Measurements from ENCODE around the gene RUNDC3A.
"Not testable (repeated sequence)": the region's sequence is repeated elsewhere in the genome, so short reads cannot be mapped to it uniquely, and the experiment has no call there.

Gene RUNDC3A

DNA sequence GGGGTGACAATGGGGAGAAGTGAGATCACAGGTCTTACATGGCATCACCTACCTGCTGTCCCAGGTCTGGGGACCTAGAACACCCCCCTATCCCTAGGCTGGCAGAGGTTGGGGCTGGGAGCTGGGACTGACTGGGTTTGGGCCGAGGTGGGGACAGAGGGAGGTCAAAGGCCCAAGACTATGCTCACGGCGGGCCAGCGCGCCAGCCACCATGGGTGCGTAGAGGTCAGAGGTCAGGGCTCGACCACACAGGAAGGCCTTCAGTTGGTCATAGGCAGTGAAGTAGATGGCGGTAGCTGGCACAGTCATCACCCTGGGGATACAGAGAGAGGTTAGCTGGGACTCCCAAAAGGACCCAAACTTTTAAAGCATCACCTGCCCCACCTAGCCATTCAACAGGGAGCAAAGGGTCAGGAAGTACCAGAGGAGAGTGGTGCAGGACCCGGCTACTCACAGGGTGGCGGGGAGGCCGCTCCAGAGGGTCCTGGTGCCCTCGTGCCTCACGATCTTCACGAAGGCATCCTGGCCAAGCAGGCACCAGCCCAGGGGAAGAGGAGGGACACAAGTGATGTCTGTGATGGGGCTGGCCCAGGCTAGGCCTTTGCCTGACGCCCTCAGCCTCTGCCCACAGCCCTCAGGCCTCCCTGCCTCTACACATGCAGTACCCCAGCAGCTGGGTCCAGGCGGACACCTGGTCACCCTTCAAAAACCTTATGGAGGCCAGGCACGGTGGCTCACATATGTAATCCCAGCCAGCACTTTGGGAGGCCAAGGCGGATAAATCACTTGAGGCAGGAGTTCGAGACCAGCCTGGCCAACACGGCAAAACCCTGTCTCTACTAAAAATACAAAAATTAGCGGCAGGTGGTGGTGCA, 13.1 kb downstream of the RUNDC3A start:
- no peak for DNase-seq

DNA sequence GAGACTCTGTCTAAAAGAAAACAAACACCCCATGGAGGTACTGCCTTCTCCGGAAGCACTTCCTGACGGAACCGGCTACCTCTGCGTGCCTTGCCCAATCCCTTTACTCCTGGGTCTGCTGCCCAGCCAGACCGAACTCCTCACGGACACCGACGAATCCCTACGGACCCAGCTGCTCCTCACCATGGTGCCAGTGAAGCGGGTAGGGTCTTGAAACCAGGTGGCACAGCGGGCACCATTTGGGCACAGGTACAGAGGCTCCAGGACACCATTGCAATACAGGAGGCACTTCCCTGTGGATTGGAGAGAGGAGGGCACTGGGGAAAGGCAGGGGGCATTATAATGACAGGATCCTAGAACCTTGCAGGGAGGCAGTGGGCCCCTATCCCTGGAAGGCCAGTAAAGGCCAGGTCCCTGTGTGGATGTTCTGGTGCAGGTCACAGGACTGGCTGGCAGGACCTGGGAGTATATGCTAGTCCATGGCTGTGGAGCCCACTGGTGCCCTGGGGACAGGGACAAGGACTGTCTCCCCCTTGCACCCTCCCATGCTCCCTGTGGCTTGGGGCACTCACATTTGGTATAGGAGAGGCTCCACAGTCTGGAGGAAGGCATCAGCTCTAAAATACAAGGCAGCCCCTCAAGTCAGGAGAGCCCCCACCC, 14.0 kb downstream of the RUNDC3A start:
- DNase-seq, result no peak

DNA sequence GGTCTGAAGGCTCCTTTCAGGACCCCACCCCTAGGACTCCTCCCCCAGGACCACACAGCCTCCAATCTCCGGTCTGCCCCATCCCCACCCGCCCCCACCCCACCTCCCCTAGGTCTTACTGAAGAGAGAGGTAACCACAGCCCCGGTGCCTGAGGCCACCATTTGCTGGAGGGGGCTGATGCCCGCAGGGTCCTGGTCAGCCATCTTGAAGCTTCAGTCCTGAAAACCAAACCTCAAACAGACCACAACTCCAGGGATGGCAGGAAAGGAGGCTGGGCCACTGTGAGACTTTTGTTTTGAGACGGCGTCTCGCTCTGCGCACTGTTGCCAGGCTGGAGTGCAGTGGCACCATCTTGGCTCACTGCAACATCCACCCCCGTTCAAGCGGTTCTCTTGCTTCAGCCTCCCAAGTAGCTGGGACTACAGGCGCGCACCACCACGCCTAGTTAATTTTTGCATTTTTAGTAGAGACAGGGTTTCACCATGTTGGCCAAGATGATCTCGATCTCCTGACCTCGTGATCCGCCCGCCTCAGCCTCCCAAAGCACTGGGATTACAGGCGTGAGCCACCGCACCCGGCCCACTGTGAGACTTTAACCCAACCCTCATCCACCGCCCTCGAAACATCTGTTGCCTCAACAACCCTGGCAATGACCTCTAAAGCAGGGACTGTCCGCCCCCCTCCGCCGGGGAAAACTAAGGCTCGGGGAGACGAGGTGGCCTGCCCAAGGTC, 15.1 kb downstream of the RUNDC3A start:
- DNase-seq, result no peak

DNA sequence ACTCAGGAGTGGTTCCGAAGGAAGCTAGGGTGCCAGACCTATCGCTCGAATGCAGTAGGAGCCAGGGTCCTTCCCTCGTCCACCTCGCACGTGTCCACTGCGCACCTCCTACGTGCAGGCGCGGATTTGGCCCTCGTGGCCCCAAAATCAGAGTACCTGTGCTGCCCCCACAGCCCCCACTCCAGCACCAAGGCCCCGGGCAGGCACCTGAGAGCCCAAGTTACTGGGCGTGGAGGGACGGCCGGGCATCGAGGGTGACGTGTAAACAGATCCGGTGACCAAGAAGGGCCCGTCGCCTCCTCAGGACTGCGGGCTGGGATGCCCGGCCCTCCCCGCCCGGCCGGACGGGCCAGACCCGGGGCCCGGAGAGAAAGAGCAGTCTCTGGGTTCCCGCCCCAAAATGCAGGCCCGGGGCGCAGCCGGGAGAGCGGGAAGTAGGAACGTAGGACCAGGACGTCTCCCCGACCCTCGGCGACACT, 15.7 kb downstream of the RUNDC3A start:
- DNase-seq, result no peak

DNA sequence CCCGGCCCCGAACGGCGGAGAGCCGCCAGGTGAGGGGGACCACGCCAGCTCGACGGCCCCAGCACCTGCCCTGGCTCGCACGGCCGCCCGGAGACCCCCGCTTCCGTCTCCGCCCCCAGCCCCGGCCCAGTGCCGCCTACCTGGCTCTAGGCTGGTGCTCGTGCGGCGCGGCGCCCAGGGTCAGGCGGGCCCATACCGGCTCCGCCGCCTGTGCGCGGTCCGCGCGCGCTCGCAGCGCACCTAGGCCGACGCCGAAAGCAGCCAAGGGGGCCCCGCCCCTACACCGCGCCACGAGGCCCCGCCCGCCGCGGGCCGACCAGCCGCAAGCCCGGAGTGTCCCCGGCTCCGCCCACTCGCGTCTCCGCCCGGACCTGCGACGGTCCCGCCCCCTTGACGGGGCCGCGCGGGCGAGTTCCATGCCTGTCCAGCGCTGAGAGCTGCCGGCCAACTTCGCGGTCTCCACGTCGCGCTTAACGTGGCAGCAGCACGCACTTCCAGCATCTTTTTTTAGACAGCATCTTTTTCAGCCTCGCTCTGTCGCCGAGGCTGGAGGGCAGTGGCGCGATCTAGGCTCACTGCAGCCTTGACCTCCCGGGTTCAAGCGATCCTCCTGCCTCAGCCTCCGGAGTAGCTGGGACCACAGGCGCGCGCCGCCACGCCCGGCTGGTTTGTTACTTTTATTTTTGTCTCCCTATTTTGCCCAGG, 16.3 kb downstream of the RUNDC3A start, which contains the start of gene SLC25A39:
TSS of gene SLC25A39 (minus strand) at position 253 of the 705 bp plus-strand sequence. CDS start 1,261 bp downstream, outside the sequence.
- peak; percentile 74 to 92 for DNase-seq

DNA sequence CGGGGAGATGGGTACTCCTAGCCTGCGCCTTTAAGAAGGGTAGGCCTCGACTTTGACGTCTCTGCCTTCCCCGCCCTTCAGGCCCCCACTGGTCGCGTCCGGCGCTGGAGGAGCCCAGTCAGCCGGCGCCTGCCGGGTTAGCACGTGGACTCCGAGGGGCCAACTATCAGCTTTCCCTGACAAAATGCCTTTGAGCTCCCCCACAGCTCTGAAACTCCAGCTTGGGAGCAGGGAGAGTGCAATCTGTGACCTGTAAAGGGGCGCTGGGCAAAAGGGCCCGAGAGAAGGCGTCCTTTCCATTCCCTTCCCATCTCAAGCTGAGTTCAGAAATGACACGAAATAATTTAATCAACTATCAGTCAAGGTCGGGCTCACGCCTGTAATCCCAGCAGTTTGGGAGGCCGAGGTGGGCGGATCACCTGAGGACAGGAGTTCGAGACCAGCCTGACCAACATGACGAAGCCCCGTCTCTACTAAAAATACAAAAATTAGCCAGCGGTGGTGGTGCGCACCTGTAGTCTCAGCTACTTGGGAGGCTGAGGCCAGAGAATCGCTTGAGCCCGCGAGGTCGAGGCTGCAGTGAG, 18.6 kb downstream of the RUNDC3A start:
- peak; percentile 58 to 92 for DNase-seq

DNA sequence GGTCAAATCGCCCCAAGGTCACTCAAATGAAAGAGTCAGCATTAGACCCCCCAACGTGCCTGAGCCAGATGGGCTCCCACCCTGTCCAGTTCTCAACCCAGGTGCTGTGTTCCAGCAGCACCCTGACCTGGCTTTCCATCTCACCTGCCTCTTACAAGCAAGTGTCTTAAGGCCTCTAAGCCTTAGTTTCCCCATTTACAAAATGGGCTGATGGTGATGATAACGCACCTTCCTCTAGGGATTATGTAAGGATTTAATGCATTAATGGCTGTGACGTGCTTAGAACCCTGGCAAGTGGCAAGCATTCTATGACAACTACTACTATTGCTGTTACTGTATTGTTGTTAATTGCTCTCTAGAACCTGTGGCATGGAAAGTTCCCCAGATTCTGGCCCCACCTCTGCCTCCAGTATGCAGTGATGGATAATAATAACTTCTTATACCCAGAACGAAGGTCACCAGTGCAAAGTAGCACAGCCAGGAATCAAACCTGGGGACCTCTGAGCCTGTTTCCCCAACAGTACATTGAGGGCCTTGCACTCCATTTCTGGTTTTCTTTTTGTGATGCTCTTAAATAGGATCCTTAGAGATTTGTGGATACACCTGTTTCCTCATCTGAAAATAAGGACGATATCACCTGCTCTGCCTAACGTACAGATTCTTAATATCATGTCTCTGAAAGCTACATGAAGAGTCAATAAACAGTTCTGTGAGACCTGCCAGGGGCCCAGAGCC, 19.5 kb downstream of the RUNDC3A start:
- DNase-seq, result no peak

DNA sequence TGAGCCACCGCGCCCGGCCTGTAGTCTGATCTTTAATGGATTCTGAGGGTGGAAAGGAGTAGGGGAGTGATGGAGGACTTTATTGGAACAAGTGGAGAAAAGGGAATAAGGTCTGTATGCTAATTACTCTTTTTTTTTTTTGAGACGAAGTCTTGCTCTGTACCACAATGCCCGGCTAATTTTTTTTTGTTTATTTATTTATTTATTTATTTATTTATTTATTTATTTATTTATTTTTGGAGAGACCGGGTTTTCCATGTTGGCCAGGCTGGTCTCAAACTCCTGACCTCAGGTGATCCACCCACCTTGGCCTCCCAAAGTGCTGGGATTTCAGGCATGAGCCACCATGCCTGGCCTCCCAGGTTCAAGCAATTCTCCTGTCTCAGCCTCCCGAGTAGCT, 21.1 kb downstream of the RUNDC3A start:
- not testable (repeated sequence) for DNase-seq

DNA sequence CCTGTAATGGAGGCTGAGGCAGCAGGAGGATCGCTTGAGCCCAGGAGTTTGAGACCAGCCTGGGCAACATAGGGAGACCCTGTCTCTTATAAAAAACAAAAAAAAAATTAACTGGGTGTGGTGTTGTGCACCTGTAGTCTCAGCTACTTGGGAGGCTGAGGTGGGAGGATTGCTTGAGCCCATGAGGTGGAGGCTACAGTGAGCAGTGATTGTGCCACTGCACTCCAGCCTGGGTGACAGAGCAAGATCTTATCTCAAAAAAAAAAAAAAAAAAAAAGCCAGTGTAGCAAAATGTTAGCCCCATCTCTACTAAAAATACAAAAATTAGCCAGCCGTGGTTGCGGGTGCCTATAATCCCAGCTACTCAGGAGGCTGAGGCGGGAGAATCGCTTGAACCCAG, 21.9 kb downstream of the RUNDC3A start:
- not testable (repeated sequence) for DNase-seq

DNA sequence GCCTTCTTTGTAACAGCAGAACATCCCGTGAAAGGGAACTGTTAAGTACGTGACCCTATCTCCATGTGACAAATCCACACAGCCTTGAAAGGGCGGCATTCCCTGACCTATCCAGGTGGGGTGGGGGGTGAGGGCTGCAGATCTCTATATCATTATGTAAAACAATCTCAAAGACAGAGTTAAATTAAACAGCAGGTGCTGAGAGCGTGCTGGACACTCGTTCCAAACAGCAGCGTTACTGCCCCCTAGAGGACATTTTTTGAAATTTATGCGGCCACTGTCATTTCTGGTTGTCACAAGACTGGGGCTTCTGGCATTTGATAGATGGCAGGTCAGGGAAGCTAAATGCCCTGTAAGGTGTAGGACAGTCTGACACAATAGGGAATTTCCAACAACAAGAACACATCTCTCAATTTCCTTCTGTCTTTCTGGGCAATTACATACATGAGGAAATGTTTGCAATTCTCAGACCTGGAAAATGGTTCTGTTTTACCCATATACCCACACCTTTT, 22.9 kb downstream of the RUNDC3A start:
- DNase-seq, result peak; percentile 42 to 66

DNA sequence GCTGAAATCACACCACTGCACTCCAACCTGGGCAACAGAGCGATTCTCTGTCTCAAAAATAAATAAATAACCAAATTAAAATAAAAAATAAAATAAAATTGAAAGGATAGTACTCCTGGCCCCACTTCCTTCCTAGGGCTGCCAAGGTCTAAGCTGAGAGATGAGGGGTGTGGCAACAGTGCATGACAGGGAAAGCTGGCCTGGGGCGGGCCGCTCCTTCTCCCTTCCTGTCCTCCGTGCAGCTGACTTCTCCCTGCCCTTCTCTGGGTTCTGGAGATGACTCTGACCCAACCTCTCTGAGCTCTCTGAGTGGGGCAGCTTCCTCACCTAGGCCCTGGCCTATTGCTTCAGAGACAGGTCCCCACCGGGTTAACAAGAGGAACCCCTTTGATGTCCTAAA, 25.0 kb downstream of the RUNDC3A start:
- DNase-seq, result no peak

DNA sequence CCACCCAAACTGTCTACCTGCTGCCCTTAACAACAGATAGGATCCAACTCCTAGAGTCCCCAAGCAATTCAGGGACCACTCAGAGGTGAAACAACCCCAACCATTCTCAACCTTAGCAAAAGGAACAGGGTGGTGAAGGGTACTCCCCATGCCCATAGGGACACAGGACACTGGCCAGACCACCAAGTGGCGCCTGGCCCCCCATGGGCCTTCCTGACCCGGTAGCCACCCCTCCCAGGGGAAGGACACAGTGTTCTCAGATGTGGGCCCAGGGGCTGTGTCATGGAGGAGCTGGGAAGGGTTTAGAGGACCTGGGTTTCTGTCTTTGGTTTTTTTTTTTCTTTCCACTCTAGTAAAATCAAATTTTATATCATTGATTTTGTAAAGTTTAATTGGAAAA, 25.9 kb downstream of the RUNDC3A start:
- no peak for DNase-seq

DNA sequence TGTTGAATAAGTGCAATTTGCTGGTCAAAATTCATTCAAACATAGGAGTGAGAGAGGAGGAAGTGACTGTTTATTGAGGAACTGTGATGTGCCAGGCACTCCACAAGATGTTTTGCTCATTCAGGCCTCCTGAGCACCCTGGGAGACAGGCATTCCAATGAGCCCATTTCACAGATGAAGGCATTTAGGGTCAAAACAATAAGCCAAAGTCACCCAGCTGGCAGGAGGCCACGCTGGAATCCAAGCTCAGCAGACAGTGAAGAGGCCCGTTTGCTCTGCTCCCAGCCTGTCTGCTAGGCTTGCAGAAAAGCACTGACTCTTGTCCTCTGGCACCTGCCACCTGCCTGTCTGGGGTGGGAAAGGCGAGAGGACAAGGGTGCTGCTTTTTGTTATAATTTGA, 26.3 kb downstream of the RUNDC3A start:
- no peak for DNase-seq

DNA sequence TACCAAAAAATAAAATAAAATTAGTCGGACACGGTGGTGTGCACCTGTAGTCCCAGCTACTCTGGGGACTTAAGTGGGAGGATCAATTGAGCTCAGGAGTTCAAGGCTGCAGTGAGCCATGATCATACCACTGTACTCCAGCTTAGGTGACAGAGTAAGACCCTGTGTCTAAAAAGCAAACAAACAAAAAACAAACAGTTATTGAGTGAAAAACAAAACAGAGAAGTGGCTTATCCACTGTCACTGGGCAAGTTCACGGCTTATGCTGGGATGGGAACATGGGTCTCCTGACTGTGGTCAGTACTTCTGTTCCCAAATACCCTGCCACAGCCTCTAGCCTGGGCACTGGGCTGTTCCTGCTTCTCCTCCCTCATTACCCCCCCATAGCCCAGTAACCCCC, 27.2 kb downstream of the RUNDC3A start:
- DNase-seq, result no peak

DNA sequence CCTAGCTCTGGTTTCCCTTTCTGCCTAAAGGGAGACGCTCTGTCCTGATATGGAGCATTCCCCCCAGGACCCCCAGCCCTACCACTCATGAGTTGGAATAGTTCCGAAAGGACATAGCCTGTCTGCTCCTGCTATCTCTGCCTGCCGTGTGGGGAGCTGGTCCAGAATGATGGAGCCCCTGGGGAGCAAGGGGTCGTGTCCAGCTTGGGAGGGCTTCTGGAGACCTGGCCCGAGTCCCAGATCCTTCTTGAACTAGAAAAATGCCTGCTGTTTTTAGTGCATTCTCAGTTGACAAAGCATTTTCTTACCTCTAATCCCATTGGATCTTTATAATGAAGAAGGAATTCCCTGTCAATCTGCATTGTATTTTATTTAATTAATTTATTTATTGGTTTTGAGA, 27.6 kb downstream of the RUNDC3A start:
- DNase-seq, result no peak

DNA sequence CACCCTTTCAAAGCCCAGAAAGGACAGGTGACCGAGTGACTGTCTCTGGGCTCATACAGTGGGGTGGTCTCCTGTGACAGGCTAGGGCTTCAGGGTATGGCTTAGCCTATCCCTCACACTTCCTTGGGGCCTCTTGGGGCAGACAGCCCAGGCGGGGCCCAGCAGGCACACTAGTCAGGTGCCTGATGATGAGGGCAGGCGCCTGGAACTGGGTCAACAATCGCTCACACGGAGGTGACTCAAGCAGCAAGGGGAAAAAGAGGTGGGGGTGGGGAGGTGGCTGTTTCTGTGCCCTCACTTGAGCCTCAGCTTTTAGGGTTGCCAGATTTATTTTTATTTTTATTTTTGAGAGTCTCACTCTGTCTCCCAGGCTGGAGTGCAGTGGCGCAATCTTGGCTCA, 30.3 kb downstream of the RUNDC3A start:
- no peak for DNase-seq

DNA sequence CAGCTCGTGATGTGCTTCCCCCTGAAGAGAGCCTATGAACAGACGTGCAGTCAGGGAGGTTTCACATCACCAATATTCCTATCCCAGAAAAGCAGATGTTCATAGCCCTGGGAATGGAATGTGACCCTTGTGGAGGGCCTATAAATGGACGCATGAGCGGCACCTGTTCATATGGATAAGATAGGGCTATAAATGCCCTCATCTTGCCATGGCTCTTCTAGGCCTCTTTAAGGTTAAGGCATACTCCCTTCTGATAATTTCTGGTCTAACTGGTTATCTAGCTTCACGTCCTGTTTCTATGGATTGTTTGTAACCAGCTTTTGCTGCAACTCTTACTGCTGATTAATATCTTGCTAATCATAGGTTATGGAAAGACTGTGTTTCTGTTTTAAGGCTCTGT, 32.2 kb downstream of the RUNDC3A start:
- DNase-seq, result not testable (repeated sequence)

DNA sequence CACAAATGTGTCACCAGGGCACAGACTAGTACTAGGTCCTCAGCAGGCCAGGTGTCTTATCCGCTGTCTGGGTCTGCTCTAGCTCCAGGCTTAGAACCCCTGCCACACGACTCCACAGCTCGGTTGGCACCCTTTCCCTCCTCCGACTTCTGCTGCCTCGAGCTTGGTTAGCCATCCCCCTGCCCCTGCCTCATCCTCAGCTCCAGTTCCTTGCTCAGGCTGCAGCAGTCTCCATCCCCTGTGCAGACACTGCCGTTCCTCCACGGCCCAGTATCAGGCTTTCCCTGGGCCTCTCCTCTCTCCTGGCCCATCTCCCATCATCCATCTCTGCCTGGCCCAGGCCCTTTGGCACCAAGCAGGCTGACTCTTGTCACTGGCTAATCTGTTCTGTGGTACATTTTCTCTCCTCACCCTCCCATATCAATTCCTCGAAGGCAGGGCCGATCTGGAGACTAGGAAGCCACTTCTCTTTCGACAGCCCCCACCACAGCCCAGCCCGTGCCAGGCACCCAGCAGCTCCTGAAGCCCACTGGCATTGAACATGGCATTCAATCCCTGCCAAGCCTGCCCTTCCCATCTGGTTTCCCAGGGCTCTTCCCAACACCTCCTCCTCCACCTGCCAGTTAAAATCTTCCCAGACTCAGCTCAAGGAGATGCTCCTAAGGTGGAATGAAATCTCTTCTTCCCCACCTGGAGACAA, 35.3 kb downstream of the RUNDC3A start:
- no peak for DNase-seq

DNA sequence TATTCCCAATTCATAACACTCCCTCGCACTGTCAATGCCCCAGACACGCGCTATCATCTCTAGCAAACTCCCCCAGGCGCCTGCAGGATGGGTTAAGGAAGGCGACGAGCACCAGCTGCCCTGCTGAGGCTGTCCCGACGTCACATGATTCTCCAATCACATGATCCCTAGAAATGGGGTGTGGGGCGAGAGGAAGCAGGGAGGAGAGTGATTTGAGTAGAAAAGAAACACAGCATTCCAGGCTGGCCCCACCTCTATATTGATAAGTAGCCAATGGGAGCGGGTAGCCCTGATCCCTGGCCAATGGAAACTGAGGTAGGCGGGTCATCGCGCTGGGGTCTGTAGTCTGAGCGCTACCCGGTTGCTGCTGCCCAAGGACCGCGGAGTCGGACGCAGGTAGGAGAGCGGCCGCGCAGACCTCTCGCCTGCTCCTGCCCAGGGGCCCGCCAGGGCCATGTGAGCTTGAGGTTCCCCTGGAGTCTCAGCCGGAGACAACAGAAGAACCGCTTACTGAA, 36.6 kb downstream of the RUNDC3A start, which contains the start of gene GRN:
TSS of gene GRN (plus strand) at position 364 of the 515 bp plus-strand sequence. CDS start 3,863 bp downstream, outside the sequence.
- peak; percentile 94 to 96 for DNase-seq

DNA sequence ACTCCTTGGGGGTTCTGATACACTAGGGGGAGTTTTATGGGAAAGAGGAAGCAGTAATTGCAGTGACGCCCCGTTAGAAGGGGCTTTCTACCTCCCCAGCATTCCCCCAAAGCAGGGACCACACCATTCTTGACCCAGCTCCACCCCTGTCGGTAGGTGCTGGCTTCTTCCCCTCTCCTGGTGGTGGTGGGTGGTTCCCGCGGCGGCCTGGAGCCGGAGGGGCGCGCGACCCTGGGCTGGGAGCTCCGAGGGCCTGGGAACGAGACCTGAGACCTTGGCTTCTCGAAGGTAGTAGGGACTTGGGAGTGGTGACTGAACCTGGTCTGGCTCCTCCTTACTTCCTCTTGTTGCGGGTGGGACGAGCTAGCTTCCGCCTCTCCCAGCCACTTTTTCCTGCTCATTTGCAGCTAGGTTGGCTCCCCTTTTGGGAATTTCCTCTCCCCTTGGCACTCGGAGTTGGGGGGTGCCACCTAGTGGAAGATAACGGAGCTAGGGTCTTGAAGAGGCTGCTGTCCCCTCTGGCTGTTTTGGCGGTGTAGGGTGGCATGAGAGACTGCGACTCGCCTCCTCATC, 37.1 kb downstream of the RUNDC3A start:
- DNase-seq, result no peak
